Neural cell (in vitro differentiated cells): ENCODE results near the gene DBN1. TPM values are rescaled to one million over a fixed set of nuclear protein-coding genes. Genes with fewer than 3 reads are reported as not detected.

Experiments
- H2AFZ ChIP-seq: fragments of 200-600, 300-800 bp; sonication (generic), shearing (Covaris generic); 2 replicates; pipeline ENCODE4 v1.6.0; 2014; ENCODE audit warnings: low read depth, mild to moderate bottlenecking, antibody characterized with exemption, low read length, moderate library complexity
- H3F3A ChIP-seq: fragments of 200-600 bp; shearing (Covaris generic); 2 replicates; pipeline ENCODE4 v1.6.1; 2016; ENCODE audit warnings: mild to moderate bottlenecking, moderate library complexity, mixed read lengths, antibody characterized with exemption, low read length; ENCODE audit not compliant: insufficient read depth, poor library complexity, severe bottlenecking
- H3K27ac ChIP-seq: fragments of 200-600, 300-800 bp; sonication (generic), shearing (Covaris generic); 2 replicates; pipeline ENCODE4 v1.5.1; 2014; ENCODE audit warnings: mild to moderate bottlenecking, low read length, moderate library complexity
- H3K27me3 ChIP-seq: fragments of 300-800, 200-600 bp; sonication (generic), shearing (Covaris generic); 2 replicates; pipeline ENCODE4 v1.6.0; 2014; ENCODE audit warnings: mild to moderate bottlenecking, low read depth, low read length, moderate library complexity; ENCODE audit not compliant: insufficient read depth
- H3K36me3 ChIP-seq: fragments of 300-800, 200-600 bp; sonication (generic), shearing (Covaris generic); 2 replicates; pipeline ENCODE4 v1.5.1; 2014; ENCODE audit warnings: mild to moderate bottlenecking, antibody characterized with exemption, low read length, moderate library complexity; ENCODE audit not compliant: insufficient read depth
- H3K4me2 ChIP-seq: fragments of 300-800, 200-600 bp; sonication (generic), shearing (Covaris generic); 2 replicates; pipeline ENCODE4 v1.6.0; 2014; ENCODE audit warnings: mild to moderate bottlenecking, low read length
- H3K4me3 ChIP-seq: fragments of 300-800, 200-600 bp; sonication (generic), shearing (Covaris generic); 2 replicates; pipeline ENCODE4 v1.5.1; 2014; ENCODE audit warnings: mild to moderate bottlenecking, low read length, moderate library complexity
- H3K79me2 ChIP-seq: fragments of 200-600 bp; shearing (Covaris generic); replicated peaks from 2 replicates; pipeline ENCODE4 v1.6.0; 2014; ENCODE audit warnings: mild to moderate bottlenecking, low read length, moderate library complexity; ENCODE audit not compliant: insufficient read depth
- H3K9ac ChIP-seq: fragments of 300-800, 200-600 bp; sonication (generic), shearing (Covaris generic); 2 replicates; pipeline ENCODE4 v1.6.1; 2016; ENCODE audit warnings: mild to moderate bottlenecking, low read length, mixed read lengths
- H3K9me2 ChIP-seq: fragments of 200-600 bp; shearing (Covaris generic); 2 replicates; pipeline ENCODE4 v1.6.1; 2016; ENCODE audit warnings: mild to moderate bottlenecking, low read length, mixed read lengths; ENCODE audit not compliant: insufficient read depth
- H3K9me3 ChIP-seq: fragments of 200-600, 300-800 bp; sonication (generic), shearing (Covaris generic); 2 replicates; pipeline ENCODE4 v1.6.1; 2016; ENCODE audit warnings: mild to moderate bottlenecking, mixed run types, low read length, moderate library complexity, mixed read lengths
- H4K20me1 ChIP-seq: fragments of 200-600 bp; shearing (Covaris generic); 2 replicates; pipeline ENCODE4 v1.6.1; 2016; ENCODE audit warnings: mild to moderate bottlenecking, mixed run types; ENCODE audit not compliant: insufficient read depth
- EP300 ChIP-seq: fragments of 450-650 bp; conservative IDR thresholded peaks from 2 replicates; pipeline ENCODE4 v1.6.1; 2014; ENCODE audit warnings: antibody characterized with exemption, mild to moderate bottlenecking, moderate library complexity; ENCODE audit not compliant: poor library complexity, severe bottlenecking
- EZH2 ChIP-seq: fragments of 200-600, 300-800 bp; shearing (Covaris generic), sonication (generic); IDR thresholded peaks from 2 replicates; pipeline ENCODE4 v1.6.1; 2014; ENCODE audit warnings: antibody characterized with exemption, low read length, borderline replicate concordance, mild to moderate bottlenecking; ENCODE audit not compliant: insufficient read depth, poor library complexity, severe bottlenecking
- MXI1 ChIP-seq: fragments of 450-650 bp; conservative IDR thresholded peaks from 2 replicates; pipeline ENCODE4 v1.6.1; 2014; ENCODE audit warnings: antibody characterized with exemption, mild to moderate bottlenecking; ENCODE audit not compliant: poor library complexity, severe bottlenecking
- POLR2AphosphoS5 ChIP-seq: IDR thresholded peaks from 2 replicates; pipeline ENCODE4 v1.6.1; 2012
- RAD21 ChIP-seq: fragments of 450-650 bp; conservative IDR thresholded peaks from 2 replicates; pipeline ENCODE4 v1.6.1; 2014; ENCODE audit warnings: antibody characterized with exemption, mild to moderate bottlenecking, moderate library complexity
- SMC3 ChIP-seq: fragments of 450-650 bp; conservative IDR thresholded peaks from 2 replicates; pipeline ENCODE4 v1.6.1; 2014; ENCODE audit warnings: antibody characterized with exemption, mild to moderate bottlenecking, moderate library complexity; ENCODE audit not compliant: poor library complexity
- TAF1 ChIP-seq: IDR thresholded peaks from 2 replicates; pipeline ENCODE4 v1.6.1; 2012; ENCODE audit warnings: low read depth
- polyA plus RNA-seq: library from polyadenylated mRNA; depleted of rRNA; stranded (reverse); fragments of >200 nt; gene quantifications from 2 replicates; pipeline ENCODE4 v1.2.3, GENCODE V29; 2014
- TF ChIP-seq, protein P1 (sequence below): IDR thresholded peaks from 2 replicates; pipeline ENCODE4 v1.6.1; 2012; ENCODE audit warnings: borderline replicate concordance
- TF ChIP-seq, protein P2 (sequence below): fragments of 450-650 bp; IDR thresholded peaks from 2 replicates; pipeline ENCODE4 v1.5.1; 2014; ENCODE audit warnings: antibody characterized with exemption, mild to moderate bottlenecking, moderate library complexity; ENCODE audit not compliant: poor library complexity, severe bottlenecking

The DBN1 gene
- polyA plus RNA-seq, 1 donor from 2014 or later: 319 TPM

DNA sequence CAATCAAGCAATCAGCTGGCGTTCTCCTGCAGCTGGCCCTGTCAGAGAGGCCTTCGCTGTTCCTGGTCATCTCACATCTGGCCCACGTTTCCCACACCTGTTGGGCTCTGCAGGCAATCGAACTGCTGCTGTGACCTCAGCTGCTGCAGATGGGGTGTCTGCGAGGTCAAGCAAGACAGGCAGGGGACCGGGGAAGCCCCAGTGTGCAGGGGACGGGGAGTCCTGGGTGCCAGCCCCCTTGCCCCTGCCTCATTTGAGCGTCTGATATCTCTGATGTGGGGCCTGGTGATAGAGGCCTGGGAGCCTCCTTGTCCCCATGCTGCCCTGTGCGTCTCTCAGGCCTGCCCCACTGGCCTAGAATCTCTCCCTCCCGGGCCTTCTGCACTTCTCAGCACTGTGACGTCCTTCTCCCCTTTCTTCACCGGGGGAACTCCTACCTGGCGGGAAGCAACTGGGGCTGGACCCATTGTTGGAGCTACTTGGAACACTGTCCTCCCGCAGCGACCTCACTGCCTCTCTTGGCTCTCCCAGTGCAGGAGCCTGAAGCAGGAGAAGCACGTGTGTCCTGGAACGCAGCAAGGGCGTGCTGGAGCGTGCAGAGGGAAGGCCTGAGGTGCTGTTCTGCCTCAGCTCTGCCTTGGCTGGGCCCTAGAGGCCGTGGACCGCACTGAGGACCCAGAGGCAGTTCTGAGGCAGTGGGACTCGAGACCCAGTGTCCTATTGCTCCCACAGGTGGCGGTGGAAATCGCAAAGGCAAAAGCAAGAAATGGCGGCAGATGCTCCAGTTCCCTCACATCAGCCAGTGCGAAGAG is 43.1 kb downstream of the DBN1 start:
- TF ChIP-seq EZH2 (no peak), SMC3 (no peak), TAF1 (no peak), MXI1 (no peak), RAD21 (no peak)
- TF ChIP-seq, protein P1, sequence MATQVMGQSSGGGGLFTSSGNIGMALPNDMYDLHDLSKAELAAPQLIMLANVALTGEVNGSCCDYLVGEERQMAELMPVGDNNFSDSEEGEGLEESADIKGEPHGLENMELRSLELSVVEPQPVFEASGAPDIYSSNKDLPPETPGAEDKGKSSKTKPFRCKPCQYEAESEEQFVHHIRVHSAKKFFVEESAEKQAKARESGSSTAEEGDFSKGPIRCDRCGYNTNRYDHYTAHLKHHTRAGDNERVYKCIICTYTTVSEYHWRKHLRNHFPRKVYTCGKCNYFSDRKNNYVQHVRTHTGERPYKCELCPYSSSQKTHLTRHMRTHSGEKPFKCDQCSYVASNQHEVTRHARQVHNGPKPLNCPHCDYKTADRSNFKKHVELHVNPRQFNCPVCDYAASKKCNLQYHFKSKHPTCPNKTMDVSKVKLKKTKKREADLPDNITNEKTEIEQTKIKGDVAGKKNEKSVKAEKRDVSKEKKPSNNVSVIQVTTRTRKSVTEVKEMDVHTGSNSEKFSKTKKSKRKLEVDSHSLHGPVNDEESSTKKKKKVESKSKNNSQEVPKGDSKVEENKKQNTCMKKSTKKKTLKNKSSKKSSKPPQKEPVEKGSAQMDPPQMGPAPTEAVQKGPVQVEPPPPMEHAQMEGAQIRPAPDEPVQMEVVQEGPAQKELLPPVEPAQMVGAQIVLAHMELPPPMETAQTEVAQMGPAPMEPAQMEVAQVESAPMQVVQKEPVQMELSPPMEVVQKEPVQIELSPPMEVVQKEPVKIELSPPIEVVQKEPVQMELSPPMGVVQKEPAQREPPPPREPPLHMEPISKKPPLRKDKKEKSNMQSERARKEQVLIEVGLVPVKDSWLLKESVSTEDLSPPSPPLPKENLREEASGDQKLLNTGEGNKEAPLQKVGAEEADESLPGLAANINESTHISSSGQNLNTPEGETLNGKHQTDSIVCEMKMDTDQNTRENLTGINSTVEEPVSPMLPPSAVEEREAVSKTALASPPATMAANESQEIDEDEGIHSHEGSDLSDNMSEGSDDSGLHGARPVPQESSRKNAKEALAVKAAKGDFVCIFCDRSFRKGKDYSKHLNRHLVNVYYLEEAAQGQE: no peak
- Histone ChIP-seq H3F3A (no peaks in the 10 kb centered on the region), H3K27ac (no peak overlapping the region), H3K27me3 (no peaks in the 10 kb centered on the region), H3K36me3 (no peaks in the 10 kb centered on the region), H2AFZ (no peak overlapping the region), H4K20me1 (no peaks in the 10 kb centered on the region), H3K79me2 (peaks cover 18% of the 10 kb centered on the region), H3K9ac (no peak overlapping the region), H3K4me2 (no peak overlapping the region), H3K9me2 (no peaks in the 10 kb centered on the region), H3K4me3 (no peak overlapping the region), H3K9me3 (no peaks in the 10 kb centered on the region)

DNA sequence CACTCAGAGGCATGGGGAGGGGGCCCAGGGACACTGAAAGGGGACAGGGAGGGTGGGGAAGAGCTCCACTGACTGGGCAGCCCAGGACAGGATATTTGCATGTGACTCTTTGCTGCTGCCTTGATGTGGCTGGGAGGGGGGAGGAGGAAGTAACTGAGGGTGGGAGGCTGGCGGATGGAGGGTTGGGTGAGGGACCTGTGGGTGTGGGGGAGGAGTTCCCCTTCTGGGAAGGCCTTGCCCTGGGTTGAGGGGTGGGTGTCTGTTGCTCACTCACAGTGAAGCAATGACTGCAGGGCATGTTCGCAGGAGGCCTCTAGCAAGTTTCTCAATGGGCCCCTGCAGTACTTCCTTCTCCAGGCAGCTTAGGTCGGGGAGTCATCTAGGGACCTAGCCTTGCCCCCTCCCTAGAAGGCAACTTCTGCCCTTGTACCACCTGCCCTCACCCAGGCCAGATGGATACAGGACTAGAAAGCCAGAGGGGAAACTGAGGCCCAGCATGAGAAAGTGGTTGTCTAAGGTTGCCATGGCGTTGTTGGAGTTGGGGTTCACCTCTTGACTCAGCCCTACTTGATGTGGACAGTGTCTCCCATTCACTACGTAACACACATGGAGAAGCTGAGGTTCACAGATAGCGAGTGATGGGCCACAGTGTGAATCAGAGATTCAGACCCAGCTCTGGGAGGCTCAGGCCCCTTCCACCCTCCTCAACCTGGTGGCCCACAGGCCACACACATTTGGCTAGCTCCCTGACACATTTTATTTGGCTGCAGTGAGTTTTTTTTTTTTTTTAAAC is 44.0 kb downstream of the DBN1 start:
- no peaks in the 10 kb centered on the region for H4K20me1 ChIP-seq
- no peak overlapping the region for H3K27ac ChIP-seq
- H3F3A ChIP-seq: no peaks in the 10 kb centered on the region
- no peaks in the 10 kb centered on the region for H3K27me3 ChIP-seq
- H3K9ac ChIP-seq: no peak overlapping the region
- TF ChIP-seq, protein P1: no peak
- TF ChIP-seq MXI1 (no peak), TAF1 (no peak), SMC3 (no peak), EP300 (no peak), RAD21 (no peak), POLR2AphosphoS5 (no peak), EZH2 (no peak)
- TF ChIP-seq, protein P2, sequence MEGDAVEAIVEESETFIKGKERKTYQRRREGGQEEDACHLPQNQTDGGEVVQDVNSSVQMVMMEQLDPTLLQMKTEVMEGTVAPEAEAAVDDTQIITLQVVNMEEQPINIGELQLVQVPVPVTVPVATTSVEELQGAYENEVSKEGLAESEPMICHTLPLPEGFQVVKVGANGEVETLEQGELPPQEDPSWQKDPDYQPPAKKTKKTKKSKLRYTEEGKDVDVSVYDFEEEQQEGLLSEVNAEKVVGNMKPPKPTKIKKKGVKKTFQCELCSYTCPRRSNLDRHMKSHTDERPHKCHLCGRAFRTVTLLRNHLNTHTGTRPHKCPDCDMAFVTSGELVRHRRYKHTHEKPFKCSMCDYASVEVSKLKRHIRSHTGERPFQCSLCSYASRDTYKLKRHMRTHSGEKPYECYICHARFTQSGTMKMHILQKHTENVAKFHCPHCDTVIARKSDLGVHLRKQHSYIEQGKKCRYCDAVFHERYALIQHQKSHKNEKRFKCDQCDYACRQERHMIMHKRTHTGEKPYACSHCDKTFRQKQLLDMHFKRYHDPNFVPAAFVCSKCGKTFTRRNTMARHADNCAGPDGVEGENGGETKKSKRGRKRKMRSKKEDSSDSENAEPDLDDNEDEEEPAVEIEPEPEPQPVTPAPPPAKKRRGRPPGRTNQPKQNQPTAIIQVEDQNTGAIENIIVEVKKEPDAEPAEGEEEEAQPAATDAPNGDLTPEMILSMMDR: no peak
- H2AFZ ChIP-seq: no peak overlapping the region
- H3K9me2 ChIP-seq: no peaks in the 10 kb centered on the region
- H3K9me3 ChIP-seq: no peaks in the 10 kb centered on the region
- H3K4me3 ChIP-seq: no peak overlapping the region
- H3K79me2 ChIP-seq: peaks cover 18% of the 10 kb centered on the region
- H3K36me3 ChIP-seq: no peaks in the 10 kb centered on the region
- no peak overlapping the region for H3K4me2 ChIP-seq
